Measurements from ENCODE around the gene PCCA.

DNA sequence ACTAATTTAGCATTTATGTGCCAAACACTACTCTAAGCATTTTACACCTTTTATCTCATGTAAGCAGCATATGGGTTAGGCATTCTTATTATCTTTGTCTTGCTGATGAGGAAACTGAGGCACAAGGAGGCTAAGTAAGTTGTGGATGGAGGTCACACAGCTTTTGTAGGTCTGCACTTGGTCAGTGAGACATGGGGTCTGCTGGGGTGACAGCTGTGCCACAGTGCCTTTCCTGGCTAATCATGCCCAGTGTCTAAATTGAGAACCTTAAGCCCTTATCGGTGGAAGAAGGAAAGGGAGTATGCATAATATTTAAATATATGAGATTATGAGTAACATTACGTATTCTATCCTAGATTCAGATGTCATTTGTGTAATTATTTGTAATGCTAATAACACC is 273.5 kb downstream of the PCCA start:
- TF ChIP-seq CTCF (conservative IDR thresholded peaks at IDR 0.05) (no peak), EZH2 (IDR thresholded peaks at IDR 0.05; ENCODE audit: low read depth) (no peak)

Data from PC-9 (cell line).